Inflammatory macrophage (primary cell): Measurements from ENCODE around the gene IFIT1.
"Not testable (repeated sequence)": the region's sequence is repeated elsewhere in the genome, so short reads cannot be mapped to it uniquely, and the experiment has no call there.

ENCODE experiments used
- DNase-seq, 2 donors: peaks; one replicate each; pipeline ENCODE4 v3.0.0-alpha.2; 2020 to 2022

Gene IFIT1

GRCh38 chr10:89403043-89403442 lies 10.6 kb downstream of the IFIT1 start:
- DNase-seq = no peak

DNA sequence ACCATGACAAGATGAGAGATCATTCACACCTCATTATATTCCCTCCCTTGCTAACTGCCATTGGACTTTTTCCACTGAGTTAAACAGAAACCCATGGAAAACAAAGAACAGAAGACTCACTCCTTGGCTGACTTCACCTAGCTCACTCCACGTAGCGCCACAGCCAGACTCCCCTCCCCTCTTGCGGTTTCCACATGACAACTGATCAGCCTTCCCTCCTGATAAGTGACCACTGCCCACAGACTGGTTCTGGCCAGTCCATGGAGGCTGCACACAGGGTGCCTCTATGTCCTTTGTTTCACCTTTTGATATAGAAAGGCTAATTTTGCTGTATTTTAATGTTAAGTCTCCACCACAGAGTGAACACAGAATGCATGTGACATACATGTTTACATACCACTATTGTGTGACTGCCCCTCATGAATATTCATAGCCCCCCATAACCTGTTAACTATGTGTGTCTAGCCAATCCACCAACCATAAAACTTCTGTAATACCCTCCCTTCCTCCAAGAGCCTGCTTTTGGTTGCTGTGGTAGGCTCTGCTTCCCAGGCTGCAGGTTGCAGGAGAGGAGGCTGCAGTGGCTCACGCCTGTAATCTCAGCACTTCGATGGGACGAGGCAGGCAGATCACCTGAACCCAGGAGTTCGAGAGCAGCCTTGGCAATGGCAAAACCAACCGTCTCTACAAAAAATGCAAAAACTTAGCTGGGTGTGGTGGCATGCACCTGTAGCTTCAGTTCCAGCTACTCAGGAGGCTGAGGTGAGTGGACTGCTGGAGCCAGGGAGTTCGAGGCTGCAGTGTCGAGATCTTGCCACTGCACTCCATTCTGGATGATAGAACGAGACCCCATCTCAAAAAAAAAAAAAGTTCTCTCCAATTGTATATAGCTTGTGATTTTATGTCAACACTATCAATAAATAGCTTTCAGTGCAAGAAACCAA lies 12.0 kb downstream of the IFIT1 start:
- no peak for DNase-seq

- not testable (repeated sequence) for DNase-seq
Observed at GRCh38 chr10:89406178-89406577, 13.8 kb downstream of the IFIT1 start.

DNA sequence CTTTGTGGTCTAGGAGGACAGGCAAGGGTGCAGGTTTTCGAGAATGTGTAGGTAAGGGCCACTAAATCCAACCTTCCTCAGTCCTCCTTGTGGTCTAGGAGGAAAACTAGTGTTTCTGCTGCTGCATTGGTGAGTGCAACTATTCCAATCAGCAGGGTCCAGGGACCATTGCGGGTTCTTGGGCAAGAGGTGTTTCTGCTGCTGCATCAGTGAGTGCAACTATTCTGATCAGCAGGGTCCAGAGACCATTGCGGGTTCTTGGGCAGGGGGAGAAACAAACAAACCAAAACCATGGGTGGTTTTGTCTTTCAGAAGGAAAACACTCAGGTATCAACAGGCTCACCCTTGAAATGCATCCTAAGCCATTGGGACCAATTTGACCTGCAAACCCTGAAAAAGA lies 15.4 kb downstream of the IFIT1 start:
- DNase-seq = not testable (repeated sequence)

DNA sequence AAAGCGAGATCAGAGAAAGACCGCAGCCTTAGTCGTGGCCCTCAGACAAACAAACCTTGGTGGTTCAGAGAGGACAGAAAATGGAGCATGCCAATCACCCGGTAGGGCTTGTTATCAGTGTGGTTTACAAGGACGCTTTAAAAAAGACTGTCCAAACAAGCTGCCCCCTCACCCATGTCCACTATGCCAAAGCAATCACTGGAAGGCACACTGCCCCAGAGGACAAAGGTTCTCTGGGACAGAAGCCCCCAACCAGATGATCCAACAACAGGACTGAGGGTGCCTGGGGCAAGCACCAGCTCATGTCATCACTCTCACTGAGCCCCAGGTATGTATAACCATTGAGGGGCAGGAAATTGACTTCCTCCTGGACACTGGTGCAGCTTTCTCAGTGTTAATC lies 16.9 kb downstream of the IFIT1 start:
- DNase-seq = not testable (repeated sequence)

GRCh38 chr10:89410551-89410950 lies 18.1 kb downstream of the IFIT1 start:
- DNase-seq = not testable (repeated sequence)

DNA sequence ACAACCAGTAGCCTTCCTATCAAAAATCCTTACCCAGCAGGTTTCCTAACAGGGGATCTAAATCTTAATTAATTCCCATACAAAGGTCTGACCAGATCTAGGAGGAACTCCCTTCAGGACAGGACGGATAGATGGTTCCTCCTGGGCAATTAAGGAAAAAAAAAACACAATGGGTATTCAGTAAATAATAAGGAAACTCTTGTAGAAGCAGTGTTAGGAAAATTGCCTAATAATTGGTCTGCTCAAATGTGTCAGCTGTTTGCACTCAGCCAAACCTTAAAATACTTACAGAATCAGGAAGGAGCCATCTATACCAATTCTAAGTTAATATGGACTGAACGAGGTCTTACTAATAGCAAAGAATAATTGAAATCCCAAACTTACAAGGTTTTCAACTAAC lies 18.7 kb downstream of the IFIT1 start:
- DNase-seq = peak; percentile 36 to 48

DNA sequence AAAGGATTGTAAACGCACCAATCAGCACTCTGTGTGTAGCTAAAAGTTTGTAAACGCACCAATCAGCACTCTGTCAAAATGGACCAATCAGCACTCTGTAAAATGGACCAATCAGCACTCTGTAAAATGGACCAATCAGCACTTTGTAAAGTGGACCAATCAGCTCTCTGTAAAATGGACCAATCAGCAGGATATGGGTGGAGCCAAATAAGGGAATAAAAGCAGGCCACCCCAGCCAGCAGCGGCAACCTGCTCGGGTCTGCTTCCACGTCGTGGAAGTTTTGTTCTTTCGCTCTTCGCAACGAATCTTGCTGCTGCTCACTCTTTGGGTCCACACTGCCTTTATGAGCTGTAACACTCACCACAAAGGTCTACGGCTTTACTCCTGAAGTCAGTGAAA lies 19.9 kb downstream of the IFIT1 start:
- DNase-seq = not testable (repeated sequence)

GRCh38 chr10:89413398-89413912 lies 21.0 kb downstream of the IFIT1 start:
- no peak for DNase-seq

DNA sequence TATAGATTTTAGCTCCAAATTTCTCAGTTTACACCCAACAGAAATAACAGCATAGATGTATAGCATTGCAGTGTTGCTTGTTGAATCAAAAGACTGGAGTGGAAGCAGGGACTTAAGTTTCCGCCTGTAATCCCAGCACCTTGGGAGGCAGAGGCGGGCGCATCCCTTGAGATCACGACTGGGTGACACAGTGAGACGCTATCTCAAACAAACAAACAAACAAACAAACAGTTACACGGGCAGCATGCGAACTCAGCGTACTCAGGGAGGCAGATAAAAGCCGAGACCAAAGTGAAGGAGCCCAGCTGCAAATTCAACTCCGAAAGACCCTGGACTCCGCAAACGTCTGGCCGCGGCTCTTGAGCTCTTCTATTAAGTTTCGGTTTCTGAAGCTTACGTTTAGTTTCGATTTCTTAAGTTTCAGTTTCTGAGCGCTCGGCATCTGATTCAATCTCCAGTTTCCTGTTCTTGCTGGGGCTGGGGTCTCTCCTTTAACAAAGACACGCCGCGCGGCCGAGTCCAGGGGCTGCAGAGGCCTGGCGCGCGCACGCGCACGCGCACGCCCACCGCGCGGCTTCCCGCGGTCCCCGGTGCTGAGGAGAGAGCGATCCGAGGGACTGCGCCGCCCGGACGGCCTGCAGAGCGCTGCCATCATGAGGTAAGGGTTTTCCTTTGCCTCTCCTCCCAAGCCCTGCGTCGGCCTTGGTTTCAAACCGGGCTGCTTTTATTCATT lies 21.9 kb downstream of the IFIT1 start, which contains the start of gene IFIT5:
Gene IFIT5 (plus strand): TSS at position 423 of the 733 bp plus-strand sequence. CDS start 231 bp downstream, at position 654.
- DNase-seq = peak; percentile 55 to 60

DNA sequence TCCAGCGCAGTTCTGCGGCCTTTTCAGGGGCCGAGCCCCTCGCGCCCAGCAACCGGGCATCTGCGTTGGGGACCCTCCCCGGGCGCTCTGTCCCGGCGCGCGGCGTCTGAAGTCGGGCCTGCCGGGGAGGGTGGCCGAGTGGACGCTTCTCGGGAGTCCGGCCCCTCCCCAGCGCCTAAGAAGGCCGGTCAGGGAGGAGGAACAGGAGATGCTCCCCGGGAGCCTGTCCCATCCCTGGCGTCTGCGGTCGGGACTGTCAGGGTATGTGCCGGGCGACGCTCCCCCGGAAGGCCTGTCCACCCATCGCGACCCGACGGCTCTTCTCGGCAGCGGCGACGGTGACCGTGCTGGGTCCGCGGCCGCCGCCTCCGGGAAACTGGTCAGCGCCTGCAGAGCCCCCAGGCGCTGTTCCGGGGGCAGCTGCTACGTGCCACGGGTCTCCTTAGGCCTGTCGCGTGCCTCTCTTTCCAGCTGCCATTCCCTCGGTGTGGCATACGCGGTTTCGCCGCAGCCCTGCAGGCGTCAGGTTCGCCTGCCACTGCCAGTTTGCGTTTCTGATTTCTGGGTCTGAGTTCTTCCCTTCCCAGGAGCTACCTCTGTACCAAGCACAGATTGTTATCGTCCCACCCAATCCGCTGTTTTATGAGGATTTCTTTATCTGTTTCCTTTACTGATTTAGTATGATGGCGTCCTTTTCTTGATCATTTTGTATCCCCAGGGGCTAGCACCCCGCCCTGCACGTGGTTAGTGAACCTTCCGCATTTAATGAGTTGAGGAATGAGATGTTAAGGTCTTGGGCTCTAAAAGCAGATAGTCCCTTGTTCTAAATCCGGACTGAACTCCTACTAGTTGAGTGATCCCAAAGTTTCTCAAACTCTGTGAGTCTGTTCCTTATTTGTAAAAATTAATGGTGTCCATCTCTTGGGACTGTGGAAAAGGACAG lies 22.7 kb downstream of the IFIT1 start:
- DNase-seq = peak; percentile 24 to 46

DNA sequence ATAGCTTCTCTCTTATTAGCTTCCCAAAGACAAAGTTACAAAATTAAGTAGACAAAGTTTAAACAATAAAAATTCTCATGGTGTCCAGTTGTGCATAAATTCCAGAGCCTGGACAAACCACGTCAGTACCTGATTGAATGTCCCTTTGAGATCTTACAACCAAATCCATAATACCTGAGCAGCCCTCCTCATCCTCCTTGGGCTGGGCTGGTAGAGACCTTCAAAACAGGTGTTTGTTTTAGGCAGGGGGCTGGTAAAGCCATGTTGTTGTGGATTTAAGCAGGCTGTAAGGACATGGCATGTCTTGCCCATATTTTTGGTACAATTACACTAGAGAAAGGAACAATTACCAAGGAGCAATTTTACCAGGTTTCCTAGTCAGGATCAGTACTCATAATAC lies 24.0 kb downstream of the IFIT1 start:
- DNase-seq = no peak

- DNase-seq = no peak
Observed at GRCh38 chr10:89419548-89419947, 27.1 kb downstream of the IFIT1 start.

DNA sequence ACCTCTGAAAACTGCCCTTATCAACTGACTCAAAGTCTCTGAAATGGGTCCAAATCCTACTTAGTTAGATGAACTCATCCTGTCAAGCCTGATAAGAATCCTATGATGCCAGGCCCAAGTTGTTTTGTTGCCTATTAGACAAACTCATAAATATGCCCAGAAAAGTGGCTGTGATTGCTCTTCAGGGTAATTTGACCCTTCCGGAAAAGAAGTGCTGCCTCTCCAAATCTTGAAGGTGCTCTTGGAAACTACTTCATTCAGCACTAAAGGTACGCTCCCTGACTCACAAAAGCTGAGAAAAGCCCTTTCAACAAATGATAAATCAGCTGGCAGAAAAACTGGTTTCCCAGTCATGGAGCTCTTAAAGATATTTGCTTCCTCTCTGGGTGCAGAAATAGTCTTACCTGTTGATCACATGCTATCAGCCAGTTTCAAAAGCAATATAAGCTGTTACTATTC lies 28.6 kb downstream of the IFIT1 start:
- DNase-seq = no peak

GRCh38 chr10:89425000-89425399 lies 32.6 kb downstream of the IFIT1 start:
- no peak for DNase-seq

DNA sequence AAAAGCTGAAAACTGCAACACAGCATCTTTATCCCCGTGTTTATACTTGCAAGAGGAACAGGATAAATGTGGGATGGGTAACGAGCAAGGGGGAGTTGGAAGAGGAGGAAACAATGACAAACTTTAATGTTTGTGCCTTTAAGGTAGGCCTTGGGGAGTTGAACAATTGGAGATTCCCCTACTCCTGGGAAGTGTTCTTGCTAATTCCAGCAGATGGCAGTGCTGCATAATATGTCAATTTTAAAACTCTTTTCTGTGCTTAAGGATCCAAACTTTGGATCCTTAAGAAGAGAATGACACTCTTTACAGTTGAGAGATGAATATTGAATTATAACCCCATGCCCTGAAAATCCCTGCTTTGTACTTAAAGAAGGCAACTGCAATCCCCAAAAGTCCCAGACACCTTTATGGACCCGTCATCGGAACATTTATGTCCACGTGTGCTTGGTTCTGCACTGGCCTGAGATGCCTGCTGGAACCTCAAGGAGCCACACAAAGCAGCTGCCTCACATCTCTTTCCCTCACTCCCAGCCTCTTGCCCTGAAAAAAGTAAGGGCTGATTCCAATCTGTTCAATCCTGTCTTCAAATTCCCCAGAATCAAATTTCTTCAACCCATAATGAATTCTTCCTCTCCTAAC lies 33.9 kb downstream of the IFIT1 start:
- DNase-seq = peak; percentile 38 to 64

GRCh38 chr10:89427629-89428028 lies 35.2 kb downstream of the IFIT1 start:
- no peak for DNase-seq

GRCh38 chr10:89428877-89429276 lies 36.5 kb downstream of the IFIT1 start:
- no peak for DNase-seq

- no peak for DNase-seq
Observed at GRCh38 chr10:89431977-89432376, 39.6 kb downstream of the IFIT1 start.

GRCh38 chr10:89438525-89438924 lies 46.1 kb downstream of the IFIT1 start:
- no peak for DNase-seq

- no peak for DNase-seq
Observed at GRCh38 chr10:89440226-89441009, 48.0 kb downstream of the IFIT1 start.
